ENCODE results near the gene TSR1. TPM values are rescaled to one million over a fixed set of nuclear protein-coding genes. Genes with fewer than 3 reads are reported as not detected.

The TSR1 gene
- total RNA-seq, 4 donors from 2014 or later: 21.9 to 36.0 (median 33.0) TPM

DNA sequence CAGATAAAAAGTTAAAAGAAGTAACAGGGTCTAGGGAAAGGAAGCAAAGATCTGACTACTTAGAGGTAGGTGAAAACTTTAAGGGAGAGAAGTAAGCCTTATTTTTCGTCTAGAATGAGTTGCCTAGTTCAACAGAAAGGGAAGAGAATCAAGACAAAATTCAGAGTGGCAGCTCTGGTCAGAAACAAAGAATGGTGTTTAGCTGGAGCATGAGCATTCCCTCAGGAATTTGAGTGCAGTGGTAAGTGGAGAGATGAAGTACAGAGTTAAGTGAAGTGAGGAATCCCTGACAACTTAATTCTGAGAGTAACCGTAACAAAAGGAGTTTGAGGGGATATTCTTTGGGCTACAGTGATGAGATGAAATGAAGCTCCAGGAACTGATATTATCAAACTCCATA is 44.2 kb downstream of the TSR1 start:
- TF ChIP-seq, protein P1, sequence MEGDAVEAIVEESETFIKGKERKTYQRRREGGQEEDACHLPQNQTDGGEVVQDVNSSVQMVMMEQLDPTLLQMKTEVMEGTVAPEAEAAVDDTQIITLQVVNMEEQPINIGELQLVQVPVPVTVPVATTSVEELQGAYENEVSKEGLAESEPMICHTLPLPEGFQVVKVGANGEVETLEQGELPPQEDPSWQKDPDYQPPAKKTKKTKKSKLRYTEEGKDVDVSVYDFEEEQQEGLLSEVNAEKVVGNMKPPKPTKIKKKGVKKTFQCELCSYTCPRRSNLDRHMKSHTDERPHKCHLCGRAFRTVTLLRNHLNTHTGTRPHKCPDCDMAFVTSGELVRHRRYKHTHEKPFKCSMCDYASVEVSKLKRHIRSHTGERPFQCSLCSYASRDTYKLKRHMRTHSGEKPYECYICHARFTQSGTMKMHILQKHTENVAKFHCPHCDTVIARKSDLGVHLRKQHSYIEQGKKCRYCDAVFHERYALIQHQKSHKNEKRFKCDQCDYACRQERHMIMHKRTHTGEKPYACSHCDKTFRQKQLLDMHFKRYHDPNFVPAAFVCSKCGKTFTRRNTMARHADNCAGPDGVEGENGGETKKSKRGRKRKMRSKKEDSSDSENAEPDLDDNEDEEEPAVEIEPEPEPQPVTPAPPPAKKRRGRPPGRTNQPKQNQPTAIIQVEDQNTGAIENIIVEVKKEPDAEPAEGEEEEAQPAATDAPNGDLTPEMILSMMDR (IDR thresholded peaks at IDR 0.05; ENCODE audit: low read depth): no peak

DNA sequence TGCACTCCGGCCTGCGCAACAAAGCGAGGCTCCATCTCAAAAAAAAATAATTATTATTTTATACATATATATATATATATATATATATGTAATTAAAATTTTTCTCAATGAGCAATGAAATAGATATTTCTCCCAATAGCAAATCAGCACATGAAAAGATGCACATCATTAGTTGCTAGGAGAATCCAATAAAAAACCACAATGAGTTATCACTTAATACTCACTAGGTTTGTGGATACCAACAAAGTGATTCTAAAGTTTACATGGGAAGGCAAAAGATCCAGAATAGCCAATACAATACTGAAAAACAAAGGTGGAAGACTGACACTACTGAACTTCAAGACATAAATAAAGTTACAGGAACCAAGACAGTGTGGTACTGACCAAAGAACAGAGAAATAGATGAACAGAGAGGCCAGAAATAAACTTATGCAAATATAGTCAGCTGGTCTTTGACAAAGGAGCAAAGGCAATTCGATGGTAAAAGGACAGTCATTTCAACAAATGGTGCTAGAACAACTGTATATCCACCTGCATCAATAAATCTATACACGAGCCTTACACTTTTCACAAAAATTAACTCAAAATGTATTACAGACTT is 46.3 kb downstream of the TSR1 start:
- TF ChIP-seq, protein P1 (IDR thresholded peaks at IDR 0.05; ENCODE audit: low read depth): no peak

DNA sequence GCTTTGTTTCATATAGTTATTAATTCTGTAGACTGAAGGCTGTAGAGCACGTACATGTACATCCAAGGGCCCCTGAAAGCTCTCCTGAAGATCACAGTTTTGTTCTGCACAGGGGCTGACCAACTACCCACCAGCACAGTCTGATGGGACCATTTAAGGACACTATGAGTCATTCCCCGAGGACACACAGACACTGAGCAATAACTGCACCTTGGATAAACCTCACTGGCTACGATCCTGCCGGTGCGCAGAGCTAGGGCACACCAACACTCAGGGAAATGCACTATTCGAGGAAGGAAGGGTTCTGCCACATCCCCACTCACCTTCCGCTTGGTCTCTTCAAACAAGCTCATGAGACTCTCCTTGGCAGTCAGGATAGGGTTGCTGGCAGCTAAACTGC is 53.0 kb downstream of the TSR1 start:
- TF ChIP-seq, protein P1 (IDR thresholded peaks at IDR 0.05; ENCODE audit: low read depth): no peak

DNA sequence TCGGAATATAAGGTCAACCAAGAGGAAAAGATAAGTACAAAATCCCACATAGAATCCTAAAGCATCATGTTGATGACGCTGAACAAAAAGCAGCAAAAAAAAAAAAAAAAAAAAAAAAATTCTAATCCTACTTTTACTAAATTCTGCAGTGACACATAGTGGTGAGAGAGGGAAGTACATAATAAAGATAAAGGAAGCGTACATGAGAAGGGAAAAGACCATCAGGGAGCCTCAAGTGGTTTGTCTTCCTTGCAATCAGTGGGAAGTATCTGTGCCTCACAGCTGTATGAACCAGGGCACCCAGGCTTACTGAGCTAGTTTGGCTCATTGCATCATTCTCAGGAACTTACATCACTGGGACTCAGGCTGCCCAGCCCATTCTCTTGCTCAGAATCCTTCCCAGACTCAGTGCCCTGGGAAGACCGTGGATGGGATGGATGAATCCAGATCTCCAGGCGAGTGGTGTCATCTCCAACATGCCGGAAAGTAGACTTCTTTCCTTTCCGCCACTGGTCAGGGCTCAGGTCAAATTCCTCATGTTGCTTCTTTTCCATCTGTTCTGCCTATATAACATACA is 53.9 kb downstream of the TSR1 start:
- TF ChIP-seq, protein P1 (IDR thresholded peaks at IDR 0.05; ENCODE audit: low read depth): no peak

DNA sequence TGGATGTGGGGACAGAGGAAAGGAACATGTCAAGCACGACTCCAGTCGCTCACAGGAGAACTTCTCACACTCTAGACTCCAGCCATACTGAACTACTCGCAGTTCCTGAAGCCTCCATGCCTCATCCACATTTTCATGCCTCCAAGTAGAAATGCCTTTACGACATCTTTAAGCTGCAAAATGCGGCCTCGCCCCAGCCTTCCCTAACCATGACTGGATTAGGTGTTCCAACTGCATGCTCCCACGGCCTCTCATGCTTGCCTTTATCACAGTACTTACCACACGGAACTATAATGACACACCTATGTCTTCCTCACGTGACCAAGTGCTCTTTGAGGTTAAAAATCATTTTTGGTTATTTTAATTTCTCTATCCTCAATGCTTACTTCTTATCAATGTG is 56.5 kb downstream of the TSR1 start:
- TF ChIP-seq, protein P1 (IDR thresholded peaks at IDR 0.05; ENCODE audit: low read depth): no peak

DNA sequence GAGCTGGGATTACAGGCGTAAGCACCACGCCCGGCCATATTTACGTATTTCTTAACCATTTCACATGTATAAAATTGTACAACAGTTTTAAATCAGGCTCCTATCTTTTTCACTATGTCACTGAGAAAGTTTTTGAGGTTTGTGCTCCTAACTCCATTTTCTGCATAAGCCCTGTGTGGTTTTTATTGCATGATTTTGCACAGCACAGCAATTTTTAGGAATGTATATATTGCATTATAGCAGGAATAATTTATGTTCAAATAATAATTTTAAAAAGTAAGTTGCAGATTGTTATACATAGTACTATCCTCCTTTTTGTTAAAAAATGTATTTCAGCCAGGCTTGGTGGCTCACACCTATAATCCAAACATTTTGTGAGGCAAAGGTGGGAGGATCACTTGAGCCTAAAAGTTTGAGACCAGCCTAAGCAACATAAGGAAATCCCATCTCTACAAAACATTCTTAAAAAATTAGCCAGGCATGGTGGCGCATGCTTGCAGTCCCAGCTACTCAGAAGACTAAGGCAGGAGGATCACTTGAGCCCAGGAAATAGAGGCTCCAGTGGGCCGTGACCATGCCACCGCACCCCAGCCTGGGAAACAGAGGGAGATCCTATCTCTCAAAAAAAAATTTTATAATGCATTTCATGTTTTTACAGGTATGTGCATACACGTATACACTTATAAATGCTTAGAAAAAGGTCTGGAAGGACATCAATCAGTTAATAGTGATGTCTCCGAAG is 58.7 kb downstream of the TSR1 start:
- TF ChIP-seq, protein P1 (IDR thresholded peaks at IDR 0.05; ENCODE audit: low read depth): no peak

DNA sequence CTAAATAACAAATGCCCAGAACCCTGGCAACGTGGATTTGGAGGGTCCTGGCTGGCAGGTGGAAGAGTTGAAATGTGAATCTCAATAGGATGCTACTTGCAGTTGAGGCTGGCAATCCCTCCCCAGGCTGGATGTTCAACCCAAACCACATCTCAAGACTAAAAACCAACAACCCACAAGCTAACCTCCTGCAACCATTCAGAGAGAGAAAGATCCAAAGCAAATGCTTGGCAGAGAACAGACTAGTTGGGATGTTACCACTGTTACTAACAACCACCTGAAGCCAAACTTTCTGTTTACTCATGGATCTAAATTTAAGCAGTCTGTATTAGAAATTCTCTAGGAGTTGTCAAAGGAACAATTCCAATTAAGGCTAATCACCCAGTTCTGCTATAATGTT is 60.5 kb downstream of the TSR1 start:
- TF ChIP-seq, protein P1 (IDR thresholded peaks at IDR 0.05; ENCODE audit: low read depth): no peak
